Brain pericyte (primary cell): ENCODE results near the gene RAP1GAP.

Experiments used
- DNase-seq: peaks from one replicate; pipeline ENCODE4 v3.0.0-alpha.2; 2012; ENCODE audit warnings: low read depth, low spot score

Gene RAP1GAP

GRCh38 chr1:21669258-21670058 lies at the start of gene RAP1GAP:
Gene RAP1GAP, minus strand, starts transcription at chr1:21669357. Its CDS starts 49,325 bp downstream, at chr1:21620032.
- DNase-seq = no peak

GRCh38 chr1:21716169-21716568 lies 47.0 kb upstream of the RAP1GAP start:
- no peak for DNase-seq

DNA sequence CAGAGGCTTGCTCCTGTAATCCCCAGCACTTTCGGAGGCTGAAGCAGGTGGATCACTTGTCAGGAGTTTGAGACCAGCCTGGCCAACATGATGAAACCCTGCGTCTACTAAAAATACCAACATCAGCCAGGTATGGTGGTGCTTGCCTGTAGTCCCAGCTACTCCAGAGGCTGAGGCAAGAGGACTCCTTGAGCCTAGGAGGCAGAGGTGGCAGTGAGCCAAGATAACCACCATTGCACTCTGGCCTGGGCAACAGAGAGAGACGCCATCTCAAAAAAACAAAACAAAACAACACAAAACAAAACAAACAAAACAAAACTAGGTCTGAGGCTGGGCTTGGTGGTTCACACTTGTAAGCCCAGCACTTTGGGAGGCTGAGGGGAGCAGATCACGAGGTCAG lies 38.7 kb upstream of the RAP1GAP start:
- DNase-seq = no peak

DNA sequence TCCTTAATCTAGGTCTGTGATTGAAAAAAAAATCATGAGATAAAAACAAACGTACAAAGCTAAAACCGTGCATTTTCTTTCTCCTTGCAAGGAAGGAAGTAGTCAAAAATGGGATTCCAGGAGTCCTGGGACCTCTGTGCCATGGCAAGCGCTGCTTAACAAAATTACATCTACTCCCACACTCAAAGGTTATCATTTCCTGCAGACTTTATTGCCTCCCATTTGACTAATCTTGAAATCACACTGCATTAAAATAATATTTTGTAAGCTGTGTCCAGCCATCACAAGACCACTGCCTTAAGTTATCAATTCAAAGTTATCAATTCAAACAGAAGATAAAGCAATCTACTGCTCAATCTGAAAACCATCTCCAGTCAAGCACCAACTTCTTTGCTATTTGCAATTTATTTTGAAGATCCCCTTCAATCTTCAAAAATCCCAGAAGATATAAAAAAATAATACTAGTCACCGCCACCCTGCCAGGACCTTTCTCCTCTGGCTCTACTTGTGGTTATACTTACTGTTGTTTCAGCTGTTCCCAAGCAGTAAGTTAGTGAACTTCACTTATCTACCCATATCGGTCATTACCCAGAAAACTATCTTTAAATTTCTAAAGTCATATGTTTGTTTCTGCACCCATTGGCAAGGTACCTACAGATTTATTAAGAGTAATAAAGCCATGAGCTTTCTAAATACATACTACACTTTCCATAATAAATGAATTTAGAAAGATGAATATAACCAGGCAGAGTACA lies 38.1 kb upstream of the RAP1GAP start:
- DNase-seq = peak; percentile 50

- DNase-seq = peak; percentile 58
These were observed 37.1 kb upstream of the RAP1GAP start for GRCh38 chr1:21706151-21706835.

DNA sequence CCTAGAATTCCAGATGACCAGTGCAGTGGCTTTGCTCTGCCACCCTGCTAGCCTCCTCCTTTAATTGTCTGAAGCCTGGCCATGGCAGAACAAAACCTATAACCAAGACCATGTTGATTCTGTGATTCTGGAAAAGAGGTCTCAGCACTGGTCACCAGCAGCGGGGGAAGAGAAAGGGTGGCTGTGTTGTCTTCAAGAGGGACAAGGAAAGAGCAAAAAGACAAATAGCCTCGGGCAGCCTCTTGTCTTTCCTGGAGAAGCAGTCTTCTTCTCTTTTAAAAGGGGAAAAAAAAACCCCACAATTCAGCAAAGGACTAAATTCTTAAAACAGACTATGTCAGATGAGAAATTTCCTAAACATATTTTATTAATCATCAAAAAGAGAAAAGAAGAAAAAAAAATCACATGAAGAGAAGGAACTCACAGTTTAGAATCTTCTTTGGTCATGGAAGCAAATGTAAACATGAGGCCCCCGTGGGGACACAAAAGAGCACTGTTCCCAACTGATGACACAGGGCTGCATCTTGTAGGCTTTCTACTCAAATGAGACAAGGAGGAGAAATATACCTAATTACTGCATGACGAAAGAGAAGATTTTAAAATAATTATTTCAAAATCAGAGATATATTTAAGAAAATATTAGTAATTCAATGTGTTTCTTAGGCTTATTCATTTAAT lies 36.3 kb upstream of the RAP1GAP start:
- DNase-seq = no peak

DNA sequence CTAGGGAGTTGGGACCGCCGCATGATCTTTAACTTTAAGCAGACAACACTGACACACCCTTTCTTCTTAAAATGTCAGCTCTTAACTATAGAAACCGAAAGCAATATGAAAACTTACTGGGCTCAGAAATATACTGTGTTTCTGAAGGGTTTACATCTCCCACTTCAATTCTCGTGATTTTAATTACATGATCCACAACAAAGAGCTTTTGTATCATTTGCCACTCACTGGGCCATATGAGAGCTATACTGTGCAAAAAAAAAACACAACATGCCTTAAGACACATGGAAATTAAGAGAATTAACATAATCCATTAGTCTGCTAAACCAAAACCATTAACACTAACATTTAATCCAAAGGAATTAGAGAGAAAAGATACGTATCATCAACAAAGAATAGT lies 35.0 kb upstream of the RAP1GAP start:
- DNase-seq = no peak

DNA sequence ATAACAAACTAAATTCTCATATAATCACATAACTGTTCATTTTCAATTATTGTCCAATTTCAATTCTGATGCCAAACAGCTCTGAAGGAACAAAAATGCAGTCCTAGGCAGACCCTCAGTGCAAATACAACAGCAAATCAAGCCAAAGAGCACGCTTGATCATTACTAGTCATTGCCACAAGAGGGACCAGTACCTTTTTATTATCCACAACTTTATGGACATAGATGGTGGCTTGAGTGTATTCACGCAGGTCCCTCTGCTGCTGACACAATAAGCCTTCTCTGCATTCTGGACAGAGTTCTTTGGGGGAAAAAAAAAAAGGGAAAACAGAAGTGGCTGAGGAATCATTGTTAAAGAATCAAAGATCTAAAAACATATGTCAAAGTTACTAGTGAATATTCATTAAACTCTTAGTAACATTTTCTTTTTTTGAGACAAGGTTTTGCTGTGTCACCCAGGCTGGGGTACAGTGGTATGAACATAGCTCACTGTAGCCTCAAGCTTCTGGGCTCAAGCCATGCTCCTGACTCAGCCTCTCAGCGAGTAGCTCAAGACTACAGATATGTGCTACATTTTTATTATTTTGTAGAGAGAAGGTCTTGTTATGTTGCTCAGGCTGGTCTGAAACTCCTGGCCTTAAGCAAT lies 34.3 kb upstream of the RAP1GAP start:
- no peak for DNase-seq

DNA sequence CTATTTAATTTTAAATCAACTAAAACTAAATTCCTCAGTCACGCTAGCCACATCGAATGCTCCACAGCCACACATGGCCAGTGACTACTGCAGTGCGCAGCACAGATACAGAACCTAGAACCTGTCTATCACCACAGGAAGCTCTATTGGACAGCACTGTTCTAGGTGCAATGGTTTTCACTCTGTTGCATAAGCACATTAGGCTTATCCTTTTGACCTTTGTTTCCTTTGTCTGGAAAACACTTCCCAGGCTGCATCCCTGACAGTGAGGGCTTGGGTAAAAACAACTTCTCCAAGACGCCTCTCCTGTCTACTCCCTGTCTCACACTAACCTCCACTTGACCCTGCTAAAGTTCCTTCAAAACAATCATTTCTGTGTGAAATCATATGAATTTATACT lies 33.6 kb upstream of the RAP1GAP start:
- no peak for DNase-seq

- no peak for DNase-seq
These were observed 32.2 kb upstream of the RAP1GAP start for GRCh38 chr1:21701401-21701800.

DNA sequence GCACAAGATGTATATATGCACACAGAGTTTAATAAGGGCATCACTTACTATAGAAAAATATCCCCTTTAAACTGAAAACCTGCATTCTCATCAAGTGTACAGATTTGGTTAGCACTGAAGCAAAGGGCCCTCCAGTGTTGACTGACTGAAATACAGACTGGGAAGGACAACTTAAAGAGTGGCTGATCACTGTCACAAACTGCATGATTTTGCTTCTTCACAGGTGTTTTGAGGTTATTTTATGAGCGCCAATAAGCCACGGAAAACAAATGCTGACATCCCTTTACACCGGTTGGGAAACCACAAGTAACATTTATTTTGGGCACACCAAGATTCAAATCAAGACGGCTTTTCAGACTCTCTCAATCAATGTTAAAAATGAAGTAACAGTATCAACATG lies 30.9 kb upstream of the RAP1GAP start:
- no peak for DNase-seq

DNA sequence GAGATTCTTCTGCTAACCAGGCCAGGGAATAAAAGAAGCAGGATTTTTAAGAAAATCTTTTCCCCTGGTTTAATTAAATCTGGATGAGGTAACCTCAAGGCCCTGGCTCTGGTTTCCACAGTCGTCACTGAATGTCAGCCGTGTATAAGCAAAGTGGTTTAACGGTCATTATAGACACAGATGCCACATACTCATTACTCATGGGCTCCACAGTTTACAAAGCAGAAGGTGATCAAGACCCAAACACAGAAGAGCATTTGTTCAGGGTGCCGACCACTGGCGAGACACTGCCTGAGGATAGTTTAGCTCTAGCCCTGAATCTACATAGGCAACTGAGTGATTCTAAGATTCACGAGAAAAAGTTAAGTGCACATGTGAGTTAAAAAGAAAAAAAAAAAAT lies 27.8 kb upstream of the RAP1GAP start:
- DNase-seq = no peak

GRCh38 chr1:21693732-21694131 lies 24.6 kb upstream of the RAP1GAP start:
- DNase-seq = no peak

DNA sequence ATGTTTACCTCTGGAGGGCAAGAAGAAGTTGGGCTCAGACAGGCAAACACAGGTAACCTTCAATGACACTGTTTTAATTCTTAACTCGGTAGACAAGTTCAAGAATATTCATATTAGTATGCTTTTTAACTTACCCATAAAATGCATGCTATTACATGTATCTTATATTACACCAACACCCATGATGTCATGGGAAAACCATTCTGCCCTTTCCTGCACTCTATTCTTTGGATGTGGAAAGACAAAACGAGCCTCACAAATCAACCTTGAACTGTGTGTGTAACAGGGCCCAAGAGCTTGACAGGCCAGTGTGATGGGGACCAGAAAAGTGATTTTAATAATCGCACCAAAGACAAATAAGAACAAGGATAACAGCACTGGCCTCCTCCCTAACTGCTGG lies 22.6 kb upstream of the RAP1GAP start:
- DNase-seq = no peak

- no peak for DNase-seq
These were observed 20.7 kb upstream of the RAP1GAP start for GRCh38 chr1:21689661-21690372.

DNA sequence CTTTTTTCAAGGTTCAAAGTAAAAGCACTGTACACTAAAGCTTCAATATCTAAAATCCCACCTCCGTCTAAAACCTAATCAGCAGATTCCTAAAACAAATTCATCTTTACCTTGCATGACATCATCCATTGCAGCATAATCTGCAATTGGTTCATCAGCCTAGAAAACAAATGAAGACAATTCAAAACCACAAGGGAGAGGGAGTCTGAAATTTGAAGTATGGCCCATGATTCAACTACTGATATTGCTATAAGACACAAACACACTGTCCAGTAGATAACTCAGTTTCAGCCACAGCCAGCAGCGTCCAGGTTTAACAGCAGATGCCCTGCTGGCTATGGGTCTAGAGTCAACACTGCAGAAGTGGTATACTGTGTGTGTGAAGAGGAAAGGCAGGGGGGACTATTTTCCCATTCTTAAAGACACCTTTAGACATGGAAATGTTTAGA lies 17.9 kb upstream of the RAP1GAP start:
- no peak for DNase-seq

GRCh38 chr1:21685946-21686678 lies 17.0 kb upstream of the RAP1GAP start:
- no peak for DNase-seq

- no peak for DNase-seq
These were observed 12.3 kb upstream of the RAP1GAP start for GRCh38 chr1:21681426-21681825.

- DNase-seq = no peak
These were observed 11.8 kb upstream of the RAP1GAP start for GRCh38 chr1:21680918-21681317.

GRCh38 chr1:21680381-21680780 lies 11.2 kb upstream of the RAP1GAP start:
- no peak for DNase-seq
